ENCODE measurements around the gene USP32. TPM values are rescaled to one million over a fixed set of nuclear protein-coding genes. Genes with fewer than 3 reads are reported as not detected.

The USP32 gene
- total RNA-seq, 2 donors from 2014 or later = 54.1 to 74.3 TPM

GRCh38 chr17:60284709-60285108 lies 107.2 kb downstream of the USP32 start:
- Mint-ChIP-seq H3K9me3 (no peaks in the 10 kb centered on the region), H3K27me3 (ENCODE audit: insufficient read depth) (no peaks in the 10 kb centered on the region), H3K27ac (no peak overlapping the region), H3K4me3 (no peak overlapping the region), H3K4me1 (no peaks in the 10 kb centered on the region), H3K36me3 (ENCODE audit: low read depth) (peaks cover 22% of the 10 kb centered on the region)
- Histone ChIP-seq H3K9me3 (ENCODE audit: control insufficient read depth, low read length) (no peaks in the 10 kb centered on the region), H3K27me3 (ENCODE audit: control insufficient read depth, insufficient read depth, low read length, poor library complexity, severe bottlenecking) (no peaks in the 10 kb centered on the region), H3K4me3 (ENCODE audit: low read length) (no peak overlapping the region), H3K9ac (ENCODE audit: extremely low read depth, low read length, poor library complexity, severe bottlenecking) (no peak overlapping the region), H3K27ac (ENCODE audit: low read depth, low read length) (no peak overlapping the region), H3K4me1 (ENCODE audit: control insufficient read depth, insufficient read depth, low read length) (no peaks in the 10 kb centered on the region), H3K36me3 (ENCODE audit: control insufficient read depth, insufficient read depth, low read length) (peaks cover 14% of the 10 kb centered on the region)
- 91 to 100% methylated on average over 1 of the region's 1 CpG for WGBS, 2 experiments (ENCODE audit: insufficient coverage in 1 of 2, insufficient read length in 1 of 2)
- DNase-seq = no peak
- no peak for TF ChIP-seq CTCF (conservative IDR thresholded peaks at IDR 0.05)

GRCh38 chr17:60283816-60284215 lies 108.1 kb downstream of the USP32 start:
- Mint-ChIP-seq H3K36me3 (ENCODE audit: low read depth) (peaks cover 20% of the 10 kb centered on the region), H3K27ac (no peak overlapping the region), H3K4me1 (no peaks in the 10 kb centered on the region), H3K27me3 (ENCODE audit: insufficient read depth) (no peaks in the 10 kb centered on the region), H3K4me3 (no peak overlapping the region), H3K9me3 (no peaks in the 10 kb centered on the region)
- no peaks in the 10 kb centered on the region for H3K4me1 ChIP-seq (ENCODE audit: control insufficient read depth, insufficient read depth, low read length)
- no peak overlapping the region for H3K9ac ChIP-seq (ENCODE audit: extremely low read depth, low read length, poor library complexity, severe bottlenecking)
- 98 to 100% methylated on average over 3 of the region's 3 CpGs for WGBS, 2 experiments (ENCODE audit: insufficient coverage in 1 of 2, insufficient read length in 1 of 2)
- H3K27me3 ChIP-seq (ENCODE audit: control insufficient read depth, insufficient read depth, low read length, poor library complexity, severe bottlenecking) = no peaks in the 10 kb centered on the region
- TF ChIP-seq CTCF (conservative IDR thresholded peaks at IDR 0.05) = no peak
- H3K27ac ChIP-seq (ENCODE audit: low read depth, low read length) = no peak overlapping the region
- no peak overlapping the region for H3K4me3 ChIP-seq (ENCODE audit: low read length)
- DNase-seq = no peak
- H3K9me3 ChIP-seq (ENCODE audit: control insufficient read depth, low read length) = no peaks in the 10 kb centered on the region
- H3K36me3 ChIP-seq (ENCODE audit: control insufficient read depth, insufficient read depth, low read length) = peaks cover 14% of the 10 kb centered on the region

GRCh38 chr17:60280673-60281072 lies 111.3 kb downstream of the USP32 start:
- Histone ChIP-seq H3K4me3 (ENCODE audit: low read length) (no peak overlapping the region), H3K4me1 (ENCODE audit: control insufficient read depth, insufficient read depth, low read length) (no peaks in the 10 kb centered on the region), H3K9ac (ENCODE audit: extremely low read depth, low read length, poor library complexity, severe bottlenecking) (no peak overlapping the region), H3K9me3 (ENCODE audit: control insufficient read depth, low read length) (no peaks in the 10 kb centered on the region), H3K27me3 (ENCODE audit: control insufficient read depth, insufficient read depth, low read length, poor library complexity, severe bottlenecking) (no peaks in the 10 kb centered on the region), H3K36me3 (ENCODE audit: control insufficient read depth, insufficient read depth, low read length) (no peaks in the 10 kb centered on the region), H3K27ac (ENCODE audit: low read depth, low read length) (no peak overlapping the region)
- Mint-ChIP-seq H3K36me3 (ENCODE audit: low read depth) (peaks cover 7% of the 10 kb centered on the region), H3K27ac (no peak overlapping the region), H3K27me3 (ENCODE audit: insufficient read depth) (no peaks in the 10 kb centered on the region), H3K9me3 (no peaks in the 10 kb centered on the region), H3K4me3 (no peak overlapping the region), H3K4me1 (no peaks in the 10 kb centered on the region)
- no peak for TF ChIP-seq CTCF (conservative IDR thresholded peaks at IDR 0.05)
- DNase-seq = no peak

Measured in endodermal cell (in vitro differentiated cells).